AG09309 (cell line): ENCODE results near the gene KREMEN2.
"Not testable (repeated sequence)": the region's sequence is repeated elsewhere in the genome, so short reads cannot be mapped to it uniquely, and the experiment has no call there.

Source experiments
- DNase-seq: peaks from one replicate; pipeline ENCODE4 v3.0.0-alpha.2; 2010; ENCODE audit warnings: low read depth
- H3K4me3 ChIP-seq: 2 replicates; pipeline ENCODE4 v1.5.1; 2011; ENCODE audit warnings: mild to moderate bottlenecking, low read depth, low read length, moderate library complexity; ENCODE audit not compliant: control insufficient read depth
- TF ChIP-seq, protein P1 (sequence below): IDR thresholded peaks from 2 replicates; pipeline ENCODE4 v1.5.1; 2011; ENCODE audit warnings: mild to moderate bottlenecking, low read depth, low read length, inconsistent platforms; ENCODE audit not compliant: insufficient read depth, control insufficient read depth; ENCODE audit errors: missing control alignments

Gene KREMEN2

DNA sequence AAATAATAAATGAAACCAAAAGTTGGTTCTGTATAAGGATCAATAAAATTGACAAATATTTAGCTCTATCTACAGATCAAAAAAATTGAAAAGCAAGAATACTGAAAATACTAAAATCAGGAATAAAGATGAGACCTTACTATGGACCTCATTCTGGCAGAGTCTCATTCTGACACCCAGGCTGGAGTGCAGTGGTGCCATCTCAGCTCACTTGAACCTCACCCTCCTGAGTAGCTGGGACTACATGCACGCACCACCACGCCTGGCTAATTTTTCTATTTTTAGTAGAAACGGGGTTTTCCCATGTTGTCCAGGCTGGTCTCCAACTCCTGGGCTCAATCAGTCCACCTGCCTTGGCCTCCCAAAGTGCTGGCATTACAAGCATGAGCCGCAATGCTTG is 22.0 kb upstream of the KREMEN2 start:
- TF ChIP-seq, protein P1, sequence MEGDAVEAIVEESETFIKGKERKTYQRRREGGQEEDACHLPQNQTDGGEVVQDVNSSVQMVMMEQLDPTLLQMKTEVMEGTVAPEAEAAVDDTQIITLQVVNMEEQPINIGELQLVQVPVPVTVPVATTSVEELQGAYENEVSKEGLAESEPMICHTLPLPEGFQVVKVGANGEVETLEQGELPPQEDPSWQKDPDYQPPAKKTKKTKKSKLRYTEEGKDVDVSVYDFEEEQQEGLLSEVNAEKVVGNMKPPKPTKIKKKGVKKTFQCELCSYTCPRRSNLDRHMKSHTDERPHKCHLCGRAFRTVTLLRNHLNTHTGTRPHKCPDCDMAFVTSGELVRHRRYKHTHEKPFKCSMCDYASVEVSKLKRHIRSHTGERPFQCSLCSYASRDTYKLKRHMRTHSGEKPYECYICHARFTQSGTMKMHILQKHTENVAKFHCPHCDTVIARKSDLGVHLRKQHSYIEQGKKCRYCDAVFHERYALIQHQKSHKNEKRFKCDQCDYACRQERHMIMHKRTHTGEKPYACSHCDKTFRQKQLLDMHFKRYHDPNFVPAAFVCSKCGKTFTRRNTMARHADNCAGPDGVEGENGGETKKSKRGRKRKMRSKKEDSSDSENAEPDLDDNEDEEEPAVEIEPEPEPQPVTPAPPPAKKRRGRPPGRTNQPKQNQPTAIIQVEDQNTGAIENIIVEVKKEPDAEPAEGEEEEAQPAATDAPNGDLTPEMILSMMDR: no peak
- DNase-seq: no peak

GRCh38 chr16:2943716-2944115 is 20.4 kb upstream of the KREMEN2 start:
- H3K4me3 ChIP-seq, DNase-seq: not testable (repeated sequence)

More for the DNA sequence above, 22.0 kb upstream of the KREMEN2 start:
- H3K4me3 ChIP-seq: no peak overlapping the region

DNA sequence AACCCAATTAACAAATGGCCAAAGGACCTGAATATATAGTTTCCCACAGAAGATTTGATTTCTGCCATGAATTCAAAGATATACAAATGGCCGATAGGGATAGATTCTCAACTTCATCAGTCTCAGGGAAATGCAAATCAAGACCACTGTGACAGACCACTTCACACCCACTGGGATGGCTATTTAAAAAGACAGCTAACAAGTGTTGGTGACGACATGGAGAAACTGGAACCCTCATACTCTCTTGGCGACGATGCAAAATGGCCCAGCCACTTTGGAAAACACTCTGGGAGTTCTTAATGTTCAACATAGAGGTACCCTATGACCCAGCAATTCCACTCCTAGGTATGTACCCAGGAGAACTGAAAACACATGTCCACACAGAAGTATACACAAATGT is 17.4 kb upstream of the KREMEN2 start:
- TF ChIP-seq, protein P1: no peak
- DNase-seq: no peak
- no peak overlapping the region for H3K4me3 ChIP-seq

- TF ChIP-seq, protein P1: no peak
- H3K4me3 ChIP-seq: no peak overlapping the region
- no peak for DNase-seq
Observed at GRCh38 chr16:2948807-2949704, 15.0 kb upstream of the KREMEN2 start.

GRCh38 chr16:2949705-2950352 is 14.2 kb upstream of the KREMEN2 start:
- no peak overlapping the region for H3K4me3 ChIP-seq
- DNase-seq: no peak
- TF ChIP-seq, protein P1: no peak

DNA sequence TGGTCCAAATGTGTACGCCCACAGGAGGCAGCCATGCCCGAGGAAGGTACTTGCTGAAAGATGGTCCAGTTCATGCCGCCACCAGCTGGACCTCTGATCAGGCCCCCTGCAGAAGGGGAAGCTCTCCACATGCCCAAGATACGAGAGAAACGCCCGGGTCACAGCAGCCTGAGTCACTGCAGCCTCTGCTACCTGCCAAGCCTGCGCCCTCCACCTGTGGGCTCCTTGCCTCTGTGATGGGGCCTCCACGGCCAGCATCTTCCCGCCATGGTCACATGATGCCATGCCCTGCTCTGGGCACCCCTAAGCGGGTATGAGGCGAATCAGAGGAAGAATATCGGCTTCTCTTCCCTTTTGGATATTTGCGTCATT is 13.7 kb upstream of the KREMEN2 start:
- no peak for DNase-seq
- TF ChIP-seq, protein P1: no peak
- H3K4me3 ChIP-seq: no peak overlapping the region

GRCh38 chr16:2950773-2951172 is 13.3 kb upstream of the KREMEN2 start:
- TF ChIP-seq, protein P1: no peak
- H3K4me3 ChIP-seq: no peak overlapping the region

More at GRCh38 chr16:2950773-2951172, 13.3 kb upstream of the KREMEN2 start:
- no peak for DNase-seq
